GM18870 (cell line): Measurements from ENCODE around the gene STAT2.
"Not testable (repeated sequence)": the region's sequence is repeated elsewhere in the genome, so short reads cannot be mapped to it uniquely, and the experiment has no call there.

Experiments
- ATAC-seq: cut with Tn5 transposase; IDR thresholded peaks from one replicate; pipeline ENCODE4 v1.9.1; 2021; ENCODE audit warnings: moderate library complexity; ENCODE audit not compliant: unreplicated experiment

Gene STAT2

GRCh38 chr12:56362130-56363059 lies 2.5 kb upstream of the STAT2 start, which contains the start of gene APOF:
TSS of gene APOF (minus strand) at chr12:56362857. CDS start at chr12:56362745, 112 bp downstream.
- no peak for ATAC-seq

GRCh38 chr12:56361487-56362129 lies 1.7 kb upstream of the STAT2 start:
- no peak for ATAC-seq

GRCh38 chr12:56358836-56359532 lies 923 bp downstream of the STAT2 start:
- no peak for ATAC-seq

- ATAC-seq, result no peak
Measured at GRCh38 chr12:56351325-56351724, 8.6 kb downstream of the STAT2 start.

GRCh38 chr12:56350662-56351061 lies 9.2 kb downstream of the STAT2 start:
- no peak for ATAC-seq

- ATAC-seq, result no peak
Measured at GRCh38 chr12:56348776-56349175, 11.1 kb downstream of the STAT2 start.

GRCh38 chr12:56347255-56347654 lies 12.7 kb downstream of the STAT2 start:
- not testable (repeated sequence) for ATAC-seq

- ATAC-seq, result no peak
Measured at GRCh38 chr12:56346675-56347074, 13.2 kb downstream of the STAT2 start.

- ATAC-seq, result not testable (repeated sequence)
Measured at GRCh38 chr12:56342290-56342689, 17.6 kb downstream of the STAT2 start.

GRCh38 chr12:56341616-56342015 lies 18.3 kb downstream of the STAT2 start:
- ATAC-seq, result no peak

GRCh38 chr12:56339158-56339422 lies 20.8 kb downstream of the STAT2 start:
- ATAC-seq, result no peak

GRCh38 chr12:56338308-56339157 lies 21.4 kb downstream of the STAT2 start, which contains the start of gene IL23A:
TSS of gene IL23A (plus strand) at chr12:56338884. CDS start at chr12:56339045, 161 bp downstream.
- peak; percentile 34 for ATAC-seq

GRCh38 chr12:56337753-56338251 lies 22.1 kb downstream of the STAT2 start:
- ATAC-seq, result no peak

- ATAC-seq, result no peak
Measured at GRCh38 chr12:56336361-56337167, 23.3 kb downstream of the STAT2 start.

GRCh38 chr12:56335527-56335926 lies 24.4 kb downstream of the STAT2 start:
- not testable (repeated sequence) for ATAC-seq

GRCh38 chr12:56334490-56334793 lies 25.5 kb downstream of the STAT2 start:
- ATAC-seq, result no peak

GRCh38 chr12:56333679-56334489 lies 26.0 kb downstream of the STAT2 start, which contains the start of gene PAN2:
TSS of gene PAN2 (minus strand) at chr12:56334000. CDS start at chr12:56333094, 906 bp downstream.
- peak; percentile 88 for ATAC-seq

- no peak for ATAC-seq
Measured at GRCh38 chr12:56333197-56333678, 26.7 kb downstream of the STAT2 start.
